ENCODE measurements around the gene PIK3C2G. TPM values are rescaled to one million over a fixed set of nuclear protein-coding genes. Genes with fewer than 3 reads are reported as not detected.

Gene PIK3C2G
- total RNA-seq, 1 experiment from 2014 or later = not detected

DNA sequence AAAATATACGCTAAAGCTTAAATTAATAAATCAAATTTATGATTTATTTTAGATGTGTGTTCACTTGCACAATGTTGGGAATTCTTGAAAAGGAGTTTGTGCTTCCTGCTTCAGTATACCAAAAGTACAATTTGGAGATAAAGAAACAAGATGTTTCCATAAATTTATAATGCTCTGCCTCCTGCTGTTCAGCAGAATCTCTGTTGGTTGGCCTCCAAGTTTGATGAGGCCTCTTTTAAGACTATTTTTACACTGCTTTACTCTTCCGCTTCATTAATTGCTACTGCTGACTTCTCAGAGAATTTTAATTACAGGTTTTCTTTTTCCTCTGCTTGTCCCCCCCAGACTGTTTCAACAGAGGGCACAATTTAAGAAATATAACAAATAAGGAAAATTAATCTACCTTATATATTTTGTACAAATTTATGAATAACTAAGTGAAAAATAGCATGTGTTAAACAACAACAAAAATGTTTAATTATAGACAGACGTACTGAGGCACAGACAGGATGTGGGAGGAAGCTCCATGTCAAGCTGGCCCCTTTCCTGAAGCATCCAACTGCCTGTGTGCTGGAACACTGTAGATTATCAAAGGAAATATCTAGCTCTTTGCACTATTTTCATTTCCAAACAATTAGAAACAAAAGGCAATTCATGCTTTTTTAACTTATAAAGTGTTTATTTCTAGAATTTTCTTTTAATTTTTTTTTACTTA, 83.9 kb downstream of the PIK3C2G start:
- Histone ChIP-seq H3K27me3 (ENCODE audit: low read length) (no peaks in the 10 kb centered on the region), H3K36me3 (ENCODE audit: low read depth, low read length) (no peaks in the 10 kb centered on the region), H3K4me3 (ENCODE audit: low read length) (no peak overlapping the region), H3K9me2 (replicated peaks; ENCODE audit: low read length) (no peaks in the 10 kb centered on the region), H3K27ac (ENCODE audit: low read length) (no peak overlapping the region), H4K20me1 (ENCODE audit: low read length) (no peaks in the 10 kb centered on the region), H3K4me1 (ENCODE audit: insufficient read depth, low read length) (no peaks in the 10 kb centered on the region), H3F3A (ENCODE audit: low read length, unreplicated experiment) (no peaks in the 10 kb centered on the region), H2AFZ (ENCODE audit: low read length) (no peak overlapping the region), H3K79me2 (ENCODE audit: low read length) (no peaks in the 10 kb centered on the region), H3K9me3 (ENCODE audit: low read length) (no peaks in the 10 kb centered on the region), H3K4me2 (ENCODE audit: low read length) (no peak overlapping the region), H3K9ac (ENCODE audit: low read length) (no peak overlapping the region)
- intact Hi-C loops (cut with micrococcal nuclease) = no loop called here
- no peak for ATAC-seq
- ChIA-PET POLR2A (ENCODE audit: unreplicated experiment) (no interaction called here), CTCF (no interaction called here)
- TF ChIP-seq, protein P1, sequence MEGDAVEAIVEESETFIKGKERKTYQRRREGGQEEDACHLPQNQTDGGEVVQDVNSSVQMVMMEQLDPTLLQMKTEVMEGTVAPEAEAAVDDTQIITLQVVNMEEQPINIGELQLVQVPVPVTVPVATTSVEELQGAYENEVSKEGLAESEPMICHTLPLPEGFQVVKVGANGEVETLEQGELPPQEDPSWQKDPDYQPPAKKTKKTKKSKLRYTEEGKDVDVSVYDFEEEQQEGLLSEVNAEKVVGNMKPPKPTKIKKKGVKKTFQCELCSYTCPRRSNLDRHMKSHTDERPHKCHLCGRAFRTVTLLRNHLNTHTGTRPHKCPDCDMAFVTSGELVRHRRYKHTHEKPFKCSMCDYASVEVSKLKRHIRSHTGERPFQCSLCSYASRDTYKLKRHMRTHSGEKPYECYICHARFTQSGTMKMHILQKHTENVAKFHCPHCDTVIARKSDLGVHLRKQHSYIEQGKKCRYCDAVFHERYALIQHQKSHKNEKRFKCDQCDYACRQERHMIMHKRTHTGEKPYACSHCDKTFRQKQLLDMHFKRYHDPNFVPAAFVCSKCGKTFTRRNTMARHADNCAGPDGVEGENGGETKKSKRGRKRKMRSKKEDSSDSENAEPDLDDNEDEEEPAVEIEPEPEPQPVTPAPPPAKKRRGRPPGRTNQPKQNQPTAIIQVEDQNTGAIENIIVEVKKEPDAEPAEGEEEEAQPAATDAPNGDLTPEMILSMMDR (conservative IDR thresholded peaks at IDR 0.05; ENCODE audit: low read depth, low read length) = no peak
- no peak for TF ChIP-seq EZH2 (IDR thresholded peaks at IDR 0.05; ENCODE audit: low read length, unreplicated experiment)
- TF ChIP-seq EZH2phosphoT487 (IDR thresholded peaks at IDR 0.05; ENCODE audit: borderline replicate concordance, low read length) = no peak
- DNase-seq = no peak
- BruUV-seq (replicated peaks) = no TSS peak

GRCh38 chr12:18352312-18352711, 91.0 kb downstream of the PIK3C2G start:
- Histone ChIP-seq H3K9ac (ENCODE audit: low read length) (no peak overlapping the region), H3K4me1 (ENCODE audit: insufficient read depth, low read length) (no peaks in the 10 kb centered on the region), H2AFZ (ENCODE audit: low read length) (no peak overlapping the region), H3K4me2 (ENCODE audit: low read length) (no peak overlapping the region), H3K9me2 (replicated peaks; ENCODE audit: low read length) (no peaks in the 10 kb centered on the region), H3K27ac (ENCODE audit: low read length) (no peak overlapping the region), H3K4me3 (ENCODE audit: low read length) (no peak overlapping the region), H3K27me3 (ENCODE audit: low read length) (no peaks in the 10 kb centered on the region), H3K9me3 (ENCODE audit: low read length) (no peaks in the 10 kb centered on the region), H3K79me2 (ENCODE audit: low read length) (no peaks in the 10 kb centered on the region), H4K20me1 (ENCODE audit: low read length) (no peaks in the 10 kb centered on the region), H3K36me3 (ENCODE audit: low read depth, low read length) (no peaks in the 10 kb centered on the region), H3F3A (ENCODE audit: low read length, unreplicated experiment) (no peaks in the 10 kb centered on the region)
- ATAC-seq (no peak), DNase-seq (no peak)
- BruUV-seq (replicated peaks) = no TSS peak
- POLR2A ChIA-PET (ENCODE audit: unreplicated experiment) = no interaction called here
- TF ChIP-seq, protein P1 (conservative IDR thresholded peaks at IDR 0.05; ENCODE audit: low read depth, low read length) = no peak
- TF ChIP-seq EZH2 (IDR thresholded peaks at IDR 0.05; ENCODE audit: low read length, unreplicated experiment) = no peak
- TF ChIP-seq EZH2phosphoT487 (IDR thresholded peaks at IDR 0.05; ENCODE audit: borderline replicate concordance, low read length) = no peak
- CTCF ChIA-PET = no interaction called here
- intact Hi-C loops (cut with micrococcal nuclease) = no loop called here

GRCh38 chr12:18355429-18355828, 94.1 kb downstream of the PIK3C2G start:
- Histone ChIP-seq H3K36me3 (ENCODE audit: low read depth, low read length) (no peaks in the 10 kb centered on the region), H3K9me3 (ENCODE audit: low read length) (no peaks in the 10 kb centered on the region), H3K4me2 (ENCODE audit: low read length) (no peak overlapping the region), H3K4me3 (ENCODE audit: low read length) (no peak overlapping the region), H3K4me1 (ENCODE audit: insufficient read depth, low read length) (no peaks in the 10 kb centered on the region), H3F3A (ENCODE audit: low read length, unreplicated experiment) (no peaks in the 10 kb centered on the region), H3K27ac (ENCODE audit: low read length) (no peak overlapping the region), H3K9ac (ENCODE audit: low read length) (no peak overlapping the region), H2AFZ (ENCODE audit: low read length) (no peak overlapping the region), H3K27me3 (ENCODE audit: low read length) (no peaks in the 10 kb centered on the region), H3K9me2 (replicated peaks; ENCODE audit: low read length) (no peaks in the 10 kb centered on the region), H4K20me1 (ENCODE audit: low read length) (no peaks in the 10 kb centered on the region), H3K79me2 (ENCODE audit: low read length) (no peaks in the 10 kb centered on the region)
- ChIA-PET CTCF (no interaction called here), POLR2A (ENCODE audit: unreplicated experiment) (no interaction called here)
- ATAC-seq = no peak
- TF ChIP-seq EZH2phosphoT487 (IDR thresholded peaks at IDR 0.05; ENCODE audit: borderline replicate concordance, low read length) = no peak
- intact Hi-C loops (cut with micrococcal nuclease) = no loop called here
- no TSS peak for BruUV-seq (replicated peaks)
- DNase-seq = no peak

Measured in PC-3 (cell line).